Activated CD4-positive, alpha-beta T cell treated with anti-CD3 and anti-CD28 coated beads, Interleukin-10, Interleukin-2, amounts not matched to agents 100 ng/mL and 50 ng/mL, durations not matched to agents 16 hours and 8 hours (primary cell): ENCODE measurements around the gene ELAVL2.

Experiments
- DNase-seq: peaks from one replicate; pipeline ENCODE4 v3.0.0-alpha.2; 2020

ELAVL2 gene

DNA sequence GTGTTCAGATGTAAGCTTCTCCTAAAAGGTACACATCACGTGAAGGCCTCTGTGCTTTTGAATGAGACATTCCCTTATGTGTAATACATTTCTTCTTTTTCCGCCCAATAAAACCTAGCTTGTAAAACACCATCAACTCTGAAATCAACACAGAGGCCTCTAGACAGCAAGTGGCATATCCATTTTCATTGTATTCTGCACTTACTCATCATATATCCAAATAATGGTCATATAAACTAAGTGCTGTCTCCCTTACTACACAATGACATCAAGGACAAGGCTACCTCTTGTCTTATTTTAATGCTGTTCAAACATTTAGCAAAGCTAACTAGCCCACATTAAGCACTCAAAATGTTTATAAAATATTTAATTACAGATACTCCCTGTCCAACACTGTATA, 108.5 kb downstream of the ELAVL2 start:
- no peak for DNase-seq

DNA sequence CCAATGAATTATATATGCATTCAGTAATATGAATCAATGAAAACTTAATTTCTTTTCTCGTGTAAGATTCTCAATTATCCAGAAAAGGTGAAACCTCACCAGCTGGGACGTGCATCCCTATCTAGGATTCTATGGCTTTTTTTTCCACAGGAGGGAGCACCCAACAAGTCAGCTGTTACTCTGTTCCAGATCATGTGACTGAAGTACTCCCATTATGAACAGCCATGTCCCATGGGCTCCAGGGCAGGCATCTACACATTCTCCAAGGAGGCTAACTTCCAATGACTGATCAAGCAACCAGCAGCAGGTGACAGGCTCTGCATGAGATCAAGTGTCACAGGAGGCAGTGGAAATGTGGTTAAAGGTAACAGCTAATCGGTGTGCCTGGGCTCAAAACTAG, 118.8 kb downstream of the ELAVL2 start:
- DNase-seq, result no peak

DNA sequence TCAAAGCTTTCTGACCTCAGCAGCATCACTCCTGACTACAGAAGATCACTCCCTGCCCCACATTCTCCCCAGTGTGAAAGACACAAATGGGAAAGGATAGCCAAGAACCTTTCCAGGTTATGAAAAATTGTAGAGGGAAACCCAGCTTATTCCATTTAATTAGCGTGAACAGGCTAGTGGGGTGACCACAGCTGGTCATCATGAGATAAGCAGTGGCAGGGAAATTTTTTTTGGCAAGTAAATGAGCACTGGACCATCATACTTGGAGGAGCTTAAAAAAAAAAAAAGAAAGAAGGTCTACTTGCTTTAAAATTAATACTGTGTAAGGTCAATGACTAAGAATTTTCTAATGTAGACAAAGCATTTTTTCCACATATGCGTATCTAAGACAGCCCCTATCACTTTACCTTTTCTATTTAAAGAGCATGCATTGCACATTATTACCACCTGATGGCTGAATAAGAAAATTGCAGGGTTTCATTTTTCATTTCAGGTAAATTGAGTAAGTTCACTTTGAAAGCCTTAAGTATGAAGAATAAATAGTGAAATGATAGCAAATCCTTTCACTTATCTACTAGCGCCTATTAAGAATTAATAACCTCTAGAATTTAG, 123.6 kb downstream of the ELAVL2 start:
- no peak for DNase-seq

DNA sequence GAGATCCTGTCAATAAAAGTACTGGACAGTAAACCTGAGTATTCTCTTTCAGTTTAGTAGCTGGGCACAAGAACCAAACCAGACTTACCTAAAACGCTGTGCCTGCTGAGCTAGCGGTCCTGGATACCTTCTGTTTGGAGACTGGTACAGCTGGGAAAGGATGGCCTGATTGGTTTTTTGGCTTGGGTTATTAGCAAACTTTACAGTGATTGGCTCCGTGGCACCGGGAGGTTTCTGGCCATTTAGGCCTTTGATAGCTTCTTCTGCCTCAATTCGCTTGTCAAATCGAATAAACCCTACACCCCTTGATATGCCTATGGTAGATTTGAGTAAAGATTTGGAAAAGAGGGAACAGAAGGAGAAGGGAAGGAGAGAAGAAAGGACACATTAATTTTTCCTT, 124.7 kb downstream of the ELAVL2 start:
- DNase-seq, result no peak

DNA sequence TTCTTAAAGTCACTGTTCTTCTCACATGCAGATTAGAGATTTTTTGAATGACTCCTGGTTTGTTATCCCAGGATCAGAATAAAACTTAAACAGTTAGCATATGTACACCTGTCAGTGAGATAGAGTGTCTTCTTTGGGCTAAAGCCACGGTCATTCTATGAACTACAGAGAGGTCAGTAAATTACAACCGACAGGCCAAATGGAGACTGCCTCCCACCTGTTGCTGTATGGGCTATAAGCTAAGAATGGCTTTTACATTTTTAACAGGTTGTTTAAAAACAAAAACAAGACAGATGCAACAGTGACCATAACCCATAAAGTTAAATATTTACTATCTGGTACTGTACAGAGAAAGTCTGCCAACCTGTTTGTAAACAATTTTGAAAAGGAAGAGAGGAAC, 125.7 kb downstream of the ELAVL2 start:
- no peak for DNase-seq

DNA sequence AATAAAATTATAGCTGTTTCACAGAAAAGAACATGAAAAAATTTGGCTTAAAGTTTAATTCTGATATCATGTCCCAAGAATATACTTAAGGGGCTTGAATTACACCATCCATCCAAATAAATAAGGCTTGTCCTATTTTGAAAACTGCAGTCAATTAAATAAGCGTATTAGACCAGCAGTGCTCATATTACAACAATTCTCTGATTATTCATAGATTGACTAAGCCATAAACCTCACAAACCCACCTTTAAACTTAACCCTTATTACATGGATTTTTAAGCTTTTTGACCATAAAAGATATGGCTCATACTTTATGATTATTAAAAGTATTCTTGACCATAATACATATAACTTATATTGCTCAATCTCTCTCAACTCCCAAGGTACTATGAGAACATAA, 127.9 kb downstream of the ELAVL2 start:
- no peak for DNase-seq

DNA sequence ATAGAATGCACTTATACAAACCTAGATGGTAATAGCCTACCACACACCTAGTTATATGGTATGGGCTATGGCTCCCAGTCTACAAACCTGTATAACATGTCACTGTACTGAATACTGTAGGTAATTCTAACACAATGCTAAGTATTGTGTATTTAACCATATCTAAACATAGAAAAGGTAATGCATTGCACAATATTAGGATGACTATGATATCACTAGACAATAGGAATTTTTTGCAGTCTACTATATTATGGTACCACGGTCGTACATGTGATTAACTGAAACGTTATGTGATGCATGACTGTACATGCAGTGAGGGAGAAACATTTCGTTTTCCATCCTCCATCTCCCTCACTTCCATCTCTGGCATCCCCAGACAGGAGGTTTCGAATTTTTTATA, 130.5 kb downstream of the ELAVL2 start:
- DNase-seq, result no peak

DNA sequence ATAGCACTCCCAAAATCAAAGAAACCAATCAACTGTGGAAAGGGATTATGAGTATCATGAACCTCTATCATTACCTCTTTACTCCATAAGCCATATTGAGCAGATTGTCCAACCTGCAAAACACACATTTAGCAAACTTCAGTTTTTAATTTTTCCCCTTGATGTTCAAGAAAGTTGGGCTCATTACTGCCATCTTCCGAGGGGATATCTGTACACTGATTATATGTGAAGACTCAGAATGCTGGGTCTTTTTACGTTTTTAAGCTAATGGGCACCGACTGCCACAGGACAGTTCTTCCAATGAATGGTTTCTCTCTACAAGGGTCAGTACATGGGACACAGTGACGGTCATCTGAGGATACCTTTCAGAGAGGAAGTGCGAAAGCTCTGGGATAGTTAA, 132.7 kb downstream of the ELAVL2 start:
- no peak for DNase-seq

DNA sequence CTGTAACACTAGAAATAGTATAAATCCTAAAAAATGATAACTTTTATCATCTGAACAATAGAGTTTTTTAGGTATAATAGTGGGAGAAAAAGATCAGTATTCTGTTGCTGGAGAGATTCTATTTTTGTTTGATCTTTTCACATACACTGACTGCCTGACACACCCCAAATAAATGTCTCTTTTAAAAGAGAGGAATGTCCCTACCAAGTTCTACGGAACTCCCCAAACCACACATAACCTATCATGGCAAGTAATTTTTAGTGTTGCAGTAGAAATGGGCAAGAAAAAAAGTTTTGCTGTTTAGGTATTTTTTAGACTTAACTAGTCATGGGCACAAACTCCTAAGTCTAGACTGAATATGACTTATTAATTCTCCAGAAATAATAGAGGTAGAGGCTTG, 139.1 kb downstream of the ELAVL2 start:
- no peak for DNase-seq

DNA sequence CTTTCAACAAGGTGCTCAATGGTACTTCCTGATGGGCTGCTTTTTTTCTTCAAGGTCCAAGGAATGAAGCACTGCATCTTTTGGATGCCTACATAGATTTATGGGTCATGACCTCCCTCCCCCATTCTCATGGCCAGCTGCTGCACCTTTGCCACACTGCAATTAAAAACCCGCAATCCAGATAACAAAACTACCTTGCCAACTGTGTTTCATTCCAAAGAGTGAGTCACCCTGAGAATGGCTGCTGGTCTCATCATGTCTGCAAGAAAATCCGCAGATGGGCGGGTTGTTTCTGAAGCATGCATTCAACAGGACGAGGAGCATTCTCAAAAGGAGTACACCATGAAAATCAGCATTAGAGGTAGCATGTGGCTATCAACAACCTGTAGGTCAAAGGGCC, 139.8 kb downstream of the ELAVL2 start:
- no peak for DNase-seq

DNA sequence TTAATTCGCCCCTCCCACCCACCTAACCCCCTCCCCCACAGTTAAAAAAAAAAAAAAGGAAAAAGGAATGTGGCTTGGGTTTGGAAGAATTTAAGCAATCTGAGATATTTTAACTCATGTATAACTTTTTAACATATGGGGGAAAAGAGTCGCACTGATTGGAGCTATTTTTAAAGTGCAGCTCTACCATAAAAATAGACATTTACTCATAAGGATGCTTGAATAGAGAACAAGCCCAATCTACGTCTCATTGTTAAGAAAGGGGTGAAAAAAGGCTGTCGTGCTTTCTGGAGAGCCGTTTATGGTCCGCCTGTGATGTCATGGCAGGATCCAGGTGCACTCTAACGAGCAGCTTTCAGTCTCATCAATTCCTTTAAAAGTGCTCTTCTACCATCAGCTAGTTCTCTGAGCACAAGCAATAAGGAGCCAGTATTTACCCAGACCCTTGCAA, 142.4 kb downstream of the ELAVL2 start:
- no peak for DNase-seq

DNA sequence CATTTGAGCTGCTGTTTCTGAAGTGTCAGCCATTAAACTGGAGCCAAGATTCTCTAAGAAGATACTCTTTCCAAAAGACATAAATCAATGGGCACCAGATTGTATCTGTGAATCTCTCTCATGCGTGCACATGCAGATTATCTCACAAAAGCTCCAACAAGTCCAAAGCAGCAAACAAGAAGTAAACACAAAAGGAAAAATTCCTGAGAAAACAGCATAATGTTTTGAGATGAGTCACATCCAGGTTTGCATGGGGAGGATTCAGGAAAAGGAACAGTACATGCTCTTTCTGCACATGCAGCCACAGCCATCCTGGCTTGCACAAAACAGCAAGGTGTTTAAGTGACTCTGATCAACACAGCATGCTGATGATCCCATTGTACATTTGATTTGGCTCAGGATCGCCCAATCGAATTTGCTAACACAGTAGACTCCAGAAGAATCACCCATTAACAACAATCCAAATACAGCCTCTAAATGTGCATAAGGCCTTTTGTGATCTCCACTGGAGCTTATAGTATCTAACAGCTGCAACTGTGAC, 143.1 kb downstream of the ELAVL2 start:
- DNase-seq, result no peak

DNA sequence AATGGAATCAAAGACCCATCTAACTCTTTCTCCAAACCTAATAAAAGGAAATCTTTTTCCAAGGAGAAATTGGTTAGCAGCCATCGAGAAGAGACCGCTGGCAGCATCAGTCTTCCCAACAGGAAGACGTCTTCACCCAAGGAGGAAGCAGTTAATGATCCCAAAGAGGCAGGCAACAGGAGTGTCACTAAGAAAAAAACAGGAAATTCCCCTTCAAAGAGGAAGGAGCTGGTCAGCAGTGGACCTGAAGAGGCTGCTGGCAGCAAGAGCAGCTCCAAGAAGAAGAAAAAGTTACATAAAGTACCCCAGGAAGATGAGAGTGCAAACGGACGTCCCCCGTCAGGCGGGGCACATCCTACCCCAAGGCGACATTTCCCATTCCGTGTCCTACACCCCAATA, 143.7 kb downstream of the ELAVL2 start:
- no peak for DNase-seq

DNA sequence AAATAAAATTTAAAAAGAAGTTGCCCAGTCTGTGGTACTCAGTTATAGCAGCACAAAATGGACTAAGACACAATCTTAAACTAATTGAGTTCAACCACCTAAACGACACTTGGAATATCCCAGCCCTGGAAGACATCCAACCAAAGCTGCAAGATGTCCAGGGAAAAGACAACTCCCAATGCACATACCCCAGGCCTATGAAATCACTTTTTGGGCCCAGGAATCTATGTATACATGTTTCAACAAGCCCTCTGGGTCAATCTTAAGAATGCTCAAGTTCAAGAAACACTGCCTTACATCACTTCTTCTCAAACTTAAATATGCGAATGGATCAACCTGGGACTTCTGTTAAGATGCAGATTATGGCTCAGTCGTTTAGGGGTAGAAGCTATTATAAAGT, 148.6 kb downstream of the ELAVL2 start:
- DNase-seq, result no peak

DNA sequence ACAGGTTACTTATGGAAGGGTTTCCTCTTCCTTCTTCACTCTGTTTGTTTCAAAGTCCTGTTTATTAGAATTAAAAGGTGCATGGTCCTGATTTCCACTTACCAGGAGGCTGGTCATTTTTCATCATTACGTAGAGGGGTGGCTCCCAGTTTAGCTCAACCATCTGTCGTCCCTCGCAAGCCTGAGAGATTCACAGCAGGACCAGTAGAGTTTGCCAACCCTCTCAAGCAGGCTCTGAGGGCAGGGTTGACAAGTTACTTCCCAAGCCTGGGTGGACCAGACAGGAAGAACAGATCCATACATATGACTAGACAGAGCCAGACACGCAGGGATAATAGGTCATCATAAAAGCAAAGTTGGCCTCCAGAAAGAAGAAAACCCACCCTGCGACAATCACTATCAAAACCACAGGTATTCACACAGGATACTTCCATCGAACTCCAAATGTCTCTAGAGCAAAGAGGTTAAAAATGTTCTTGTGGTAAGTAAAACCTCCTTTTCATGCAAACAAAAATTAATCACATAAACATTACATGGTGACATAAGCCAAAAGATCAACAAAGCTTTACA, 151.9 kb downstream of the ELAVL2 start:
- no peak for DNase-seq

DNA sequence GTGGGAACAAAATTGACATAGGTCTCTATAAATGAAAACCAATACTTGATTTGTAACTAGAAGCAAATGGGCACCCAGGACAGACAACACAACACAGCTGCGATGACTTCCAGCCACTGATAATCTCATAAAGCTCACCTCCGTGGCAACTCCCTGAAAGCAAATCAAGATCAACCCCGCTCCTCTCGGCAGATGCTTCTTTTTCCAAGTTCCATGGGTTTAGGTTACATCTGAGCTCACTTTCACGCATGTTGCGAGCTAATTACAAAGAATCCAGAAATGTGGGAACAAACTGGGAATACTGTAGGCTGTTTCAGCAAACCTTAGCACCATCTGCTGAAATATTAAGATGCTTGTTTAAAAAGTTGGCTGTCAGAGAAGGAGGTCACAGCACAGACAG, 153.9 kb downstream of the ELAVL2 start:
- no peak for DNase-seq

DNA sequence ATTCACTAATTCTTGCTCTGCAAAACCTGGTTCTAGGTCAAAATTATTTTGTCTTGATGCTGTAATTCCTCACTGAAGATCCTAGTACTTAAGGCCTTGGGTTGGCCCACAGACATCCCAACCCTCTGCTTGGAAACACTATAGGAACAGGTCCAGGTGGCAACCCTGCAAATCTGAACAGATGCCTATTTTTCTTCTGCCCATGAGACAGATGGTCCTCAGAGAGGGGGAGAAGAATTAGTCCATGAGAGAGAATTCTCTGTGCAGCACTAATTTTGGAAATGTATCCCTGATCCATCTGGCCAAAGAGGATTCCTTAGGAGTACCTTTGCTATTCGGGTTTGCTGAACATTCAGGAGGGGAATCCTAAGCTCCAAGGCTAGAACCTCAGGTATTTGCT, 156.3 kb downstream of the ELAVL2 start:
- DNase-seq, result no peak

DNA sequence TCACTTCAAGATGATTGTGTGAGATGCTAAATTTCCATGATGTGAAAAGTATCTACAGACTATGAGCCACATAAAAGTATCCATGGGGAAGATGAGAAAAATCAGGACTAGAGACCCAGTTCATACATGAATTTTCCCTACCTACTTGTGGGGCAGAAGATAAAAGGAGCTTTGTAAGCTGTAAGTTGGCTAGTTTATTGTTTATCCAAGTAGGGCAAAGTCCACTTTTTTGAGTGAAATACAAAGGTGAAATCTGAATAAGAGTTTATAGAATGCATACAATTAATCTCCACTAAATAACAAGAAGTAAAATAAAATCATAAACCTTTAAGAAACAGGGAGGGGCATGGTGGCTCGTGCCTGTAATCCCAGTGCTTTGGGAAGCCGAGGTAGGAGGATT, 160.4 kb downstream of the ELAVL2 start:
- no peak for DNase-seq

DNA sequence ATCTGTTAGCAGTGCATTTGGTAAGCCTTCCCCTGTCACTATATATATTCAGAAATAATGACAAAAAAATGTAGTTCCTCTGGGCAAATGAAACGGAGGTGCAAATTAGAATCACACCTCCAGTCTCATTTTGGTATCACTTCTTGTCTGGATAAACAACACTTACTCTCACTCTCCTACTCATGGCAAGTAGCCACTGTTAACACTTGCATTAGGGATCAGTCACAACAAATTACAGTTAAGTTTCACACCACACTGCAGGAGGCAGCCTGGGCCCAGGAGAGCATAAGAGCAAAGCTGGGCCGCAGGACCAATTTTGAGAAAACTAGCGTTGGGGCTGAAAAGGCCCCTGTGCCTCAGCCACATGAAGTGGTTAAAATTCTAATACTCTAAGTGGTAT, 161.0 kb downstream of the ELAVL2 start:
- DNase-seq, result no peak

DNA sequence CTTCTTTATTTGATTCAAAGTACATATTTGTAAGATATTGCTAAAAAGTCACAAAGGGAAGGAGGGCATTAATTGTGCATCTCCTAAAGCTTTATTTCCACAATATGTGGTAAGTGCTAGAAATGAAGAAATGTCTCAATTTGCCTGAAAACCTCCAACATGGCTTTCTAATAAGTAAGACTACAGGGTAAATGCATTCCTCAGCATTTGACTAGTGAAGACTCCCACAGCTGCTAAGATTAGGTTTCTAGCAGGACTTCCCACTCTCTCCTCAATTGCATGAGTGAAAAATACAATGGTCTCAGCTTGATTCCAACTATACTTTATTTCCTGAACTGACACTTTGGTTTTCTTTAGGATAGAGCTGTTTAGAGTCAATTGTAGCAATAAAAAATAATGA, 162.1 kb downstream of the ELAVL2 start:
- DNase-seq, result no peak

DNA sequence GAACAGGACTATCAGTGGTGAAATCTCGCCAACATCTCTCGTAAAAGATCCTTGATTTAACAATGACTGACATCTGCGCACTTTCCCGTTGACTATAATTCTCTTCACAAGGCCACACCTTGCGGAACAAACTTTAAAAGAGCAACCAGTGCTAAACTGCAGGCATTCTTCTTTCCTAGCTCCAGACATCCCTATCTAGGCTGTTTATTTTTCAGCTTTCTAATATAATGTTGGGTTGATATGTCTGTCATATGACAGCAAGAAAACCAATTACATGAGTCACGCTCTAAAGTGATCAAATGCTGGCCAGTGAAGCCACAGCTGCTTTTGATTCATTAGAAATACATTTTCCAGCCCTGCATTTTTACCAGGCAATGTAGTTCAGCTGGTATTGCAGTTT, 162.5 kb downstream of the ELAVL2 start:
- no peak for DNase-seq

DNA sequence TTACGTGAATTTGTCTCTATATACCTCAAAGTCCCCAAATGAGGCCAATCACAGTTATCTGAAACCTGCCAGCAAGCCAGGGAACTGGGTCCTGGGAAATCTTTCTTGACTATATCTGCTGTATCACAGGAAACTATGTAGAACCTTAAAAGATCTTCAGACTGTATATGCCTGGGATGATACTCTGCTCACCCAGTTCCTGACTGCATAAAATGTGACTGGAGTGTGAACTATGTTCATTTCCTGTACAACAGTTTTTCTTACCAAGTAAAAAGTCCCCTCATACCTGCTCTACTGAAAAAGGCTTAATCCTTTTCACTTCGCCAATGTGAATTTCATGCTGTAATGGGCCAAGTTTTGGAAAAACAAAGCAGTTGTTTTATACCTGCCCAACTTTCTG, 162.9 kb downstream of the ELAVL2 start:
- DNase-seq, result no peak

DNA sequence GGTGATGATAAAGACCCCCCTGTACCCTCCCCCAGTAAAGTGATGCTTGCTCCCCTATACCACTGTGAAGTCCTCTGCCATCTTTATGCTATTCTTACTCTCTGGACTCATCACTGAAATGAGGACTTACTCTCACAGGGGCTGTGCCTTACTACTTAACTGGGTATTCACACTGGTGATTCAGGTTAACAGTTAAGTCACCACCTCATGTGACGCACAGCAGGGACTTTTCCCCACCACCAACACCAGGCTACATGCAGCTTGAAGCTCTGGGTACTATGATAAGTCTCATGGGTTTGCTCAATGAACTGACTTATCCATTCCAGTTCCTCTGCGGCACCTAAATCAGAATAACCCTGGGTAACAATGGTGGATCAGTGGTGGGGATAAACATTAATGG, 163.7 kb downstream of the ELAVL2 start:
- peak; percentile 0 for DNase-seq

DNA sequence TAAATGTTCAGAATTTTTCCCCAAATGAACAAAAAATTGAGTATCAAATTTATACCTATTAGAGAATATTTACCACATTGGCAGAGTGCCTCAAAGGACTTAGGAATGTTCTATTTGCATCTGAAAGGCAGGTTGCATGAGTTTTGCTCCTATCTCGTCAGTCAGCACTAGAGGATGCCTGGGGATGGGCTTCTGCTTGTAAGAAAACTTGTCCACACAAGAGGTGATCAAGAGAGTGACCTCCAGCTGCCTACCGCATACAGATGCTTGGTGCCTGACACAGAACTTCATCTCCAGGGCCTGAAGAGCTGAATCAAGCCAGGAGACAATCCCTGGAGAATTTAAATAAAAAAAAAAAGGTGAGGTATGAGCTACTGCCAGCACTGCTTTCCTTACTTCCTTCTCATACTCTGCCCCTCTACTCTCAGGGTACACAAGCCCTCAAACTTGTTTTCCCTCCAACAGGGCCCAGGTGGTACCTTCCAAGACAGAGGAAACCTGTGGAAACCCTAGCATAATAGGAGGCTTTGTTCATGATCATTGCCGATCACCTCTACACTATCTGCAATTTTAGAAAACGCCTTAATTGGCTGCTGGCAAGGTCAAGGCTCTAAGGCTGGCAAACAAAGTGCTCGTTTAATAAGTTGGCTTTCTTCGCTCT, 166.6 kb downstream of the ELAVL2 start:
- no peak for DNase-seq
